Activated CD8-positive, alpha-beta memory T cell treated with anti-CD3 and anti-CD28 coated beads for 36 hours (primary cell): Measurements from ENCODE around the gene MYH7. TPM values are rescaled to one million over a fixed set of nuclear protein-coding genes. Genes with fewer than 3 reads are reported as not detected.
"Not testable (repeated sequence)": the region's sequence is repeated elsewhere in the genome, so short reads cannot be mapped to it uniquely, and the experiment has no call there.

Source experiments
- CTCF ChIA-PET: fragments of 350-600 bp; sonication (Branson Sonifier 250); formaldehyde crosslinking; loops from one replicate; lab custom pipeline; 2021; ENCODE audit warnings: antibody characterized with exemption; lab: Charles Lee
- POLR2A ChIA-PET: fragments of 350-600 bp; sonication (Branson Sonifier 250); formaldehyde crosslinking; loops from one replicate; lab custom pipeline; 2021; ENCODE audit warnings: antibody characterized with exemption; lab: Charles Lee
- total RNA-seq, 2 experiments: library from RNA; stranded (reverse); gene quantifications; one replicate each; pipeline ENCODE4 v1.2.3, GENCODE V29; 2021

MYH7 gene
- total RNA-seq, 2 experiments from 2014 or later = not detected

DNA sequence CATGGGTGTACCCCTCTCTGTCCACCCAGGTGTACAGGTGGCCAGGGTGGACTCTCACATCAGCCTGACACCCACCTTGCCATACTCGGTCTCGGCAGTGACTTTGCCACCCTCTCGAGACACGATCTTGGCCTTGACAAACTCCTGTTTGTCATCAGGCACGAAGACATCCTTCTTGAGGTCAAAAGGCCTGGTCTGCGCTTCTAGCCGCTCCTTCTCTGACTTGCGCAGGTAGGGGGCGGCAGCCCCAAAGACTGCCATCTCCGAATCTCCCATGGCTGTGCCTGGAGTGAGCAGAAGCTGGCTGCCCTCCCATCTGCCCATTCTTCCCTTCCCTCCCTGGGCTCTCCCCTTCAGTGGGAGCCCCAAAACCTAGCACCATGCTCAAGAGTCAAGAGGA is 2.0 kb downstream of the MYH7 start:
- ChIA-PET POLR2A (no interaction called here), CTCF (no interaction called here)

DNA sequence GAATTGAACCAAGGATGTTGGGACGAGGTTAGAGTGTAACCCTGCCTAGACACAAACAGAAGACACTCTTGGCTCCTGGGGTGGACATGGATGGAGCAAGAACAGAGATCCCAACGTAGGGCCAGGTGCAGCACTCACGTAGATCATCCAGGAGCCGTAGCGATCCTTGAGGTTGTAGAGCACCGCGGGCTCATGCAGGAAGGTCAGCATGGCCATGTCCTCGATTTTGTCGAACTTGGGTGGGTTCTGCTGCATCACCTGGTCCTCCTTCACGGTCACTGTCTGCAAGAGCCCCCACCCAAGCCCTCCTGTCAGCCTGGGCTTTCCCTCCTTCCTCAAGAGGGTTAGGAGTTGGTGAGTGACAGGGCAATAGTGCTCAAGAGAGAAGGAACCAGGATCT is 2.5 kb downstream of the MYH7 start:
- ChIA-PET POLR2A (no interaction called here), CTCF (no interaction called here)

DNA sequence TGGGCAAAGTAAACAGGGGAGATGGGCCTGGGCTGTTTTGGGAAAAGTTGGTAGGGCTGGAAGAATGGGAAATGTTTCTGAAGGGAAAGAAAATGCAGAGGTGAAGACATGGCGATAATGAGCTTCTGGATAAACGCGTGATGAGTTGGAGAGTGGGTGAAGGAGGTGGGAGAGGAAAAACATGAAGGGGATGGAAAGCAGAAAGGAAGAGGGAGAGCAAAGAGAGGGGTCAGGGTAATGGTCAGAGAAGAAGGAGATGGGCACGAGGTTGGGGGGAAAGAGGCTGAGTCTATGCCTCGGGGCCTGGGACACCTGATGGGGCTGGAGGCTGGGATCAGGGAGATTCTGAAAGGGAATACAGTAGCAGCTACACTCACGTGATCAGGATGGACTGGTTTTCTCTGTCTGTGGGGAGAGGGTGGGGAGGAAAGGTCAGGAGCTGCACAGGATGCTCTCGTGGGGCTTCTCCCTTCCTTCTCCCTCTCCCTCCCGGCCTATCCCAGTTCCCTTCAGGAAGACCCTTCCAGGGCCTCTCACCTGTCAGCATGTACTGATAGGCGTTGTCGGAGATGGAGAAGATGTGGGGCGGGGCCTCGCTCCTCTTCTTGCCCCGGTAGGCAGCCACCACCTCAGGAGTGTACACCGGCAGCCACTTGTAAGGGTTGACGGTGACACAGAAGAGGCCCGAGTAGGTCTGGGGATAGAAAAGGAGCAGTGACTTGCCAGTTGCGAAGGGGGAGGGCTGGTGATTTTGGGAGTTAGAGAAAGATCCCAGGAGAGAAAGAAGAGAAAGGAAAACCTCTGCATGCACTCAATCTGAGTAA is 3.1 kb downstream of the MYH7 start:
- CTCF ChIA-PET = no interaction called here
- POLR2A ChIA-PET = no interaction called here

DNA sequence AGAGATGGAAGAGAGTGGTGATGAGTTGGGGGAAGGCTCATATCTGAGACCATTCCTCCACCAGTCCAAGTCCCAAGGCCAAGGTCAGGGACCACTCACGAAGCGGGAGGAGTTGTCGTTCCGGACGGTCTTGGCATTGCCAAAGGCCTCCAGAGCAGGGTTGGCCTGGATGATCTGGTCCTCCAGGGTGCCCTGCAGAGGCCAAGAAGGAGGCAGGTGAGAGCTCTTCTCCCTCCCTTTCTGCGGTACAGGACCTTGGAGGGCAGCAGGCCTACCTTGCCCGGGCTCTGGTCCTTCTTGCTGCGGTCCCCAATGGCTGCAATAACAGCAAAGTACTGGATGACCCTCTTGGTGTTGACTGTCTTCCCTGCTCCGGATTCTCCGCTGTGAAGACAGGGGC is 4.0 kb downstream of the MYH7 start:
- POLR2A ChIA-PET = no interaction called here
- CTCF ChIA-PET = no interaction called here

DNA sequence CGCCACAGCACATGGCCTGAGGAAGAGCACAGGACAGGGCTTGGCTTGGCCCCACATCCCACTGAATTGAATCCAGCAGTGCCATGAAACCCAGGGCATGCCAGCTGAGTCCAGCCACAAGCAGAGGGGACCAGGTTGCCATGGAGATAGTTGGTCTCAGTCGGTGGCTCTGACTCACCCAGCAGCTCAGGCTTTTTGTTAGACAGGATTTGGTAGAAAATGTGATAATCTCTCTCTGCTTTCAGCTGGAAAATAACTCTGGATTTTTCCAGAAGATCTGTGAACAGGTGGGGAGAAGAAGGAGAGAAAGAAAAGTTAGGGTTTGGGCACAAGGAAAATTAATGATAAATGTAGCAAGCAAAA is 4.8 kb downstream of the MYH7 start:
- ChIA-PET CTCF (no interaction called here), POLR2A (no interaction called here)

DNA sequence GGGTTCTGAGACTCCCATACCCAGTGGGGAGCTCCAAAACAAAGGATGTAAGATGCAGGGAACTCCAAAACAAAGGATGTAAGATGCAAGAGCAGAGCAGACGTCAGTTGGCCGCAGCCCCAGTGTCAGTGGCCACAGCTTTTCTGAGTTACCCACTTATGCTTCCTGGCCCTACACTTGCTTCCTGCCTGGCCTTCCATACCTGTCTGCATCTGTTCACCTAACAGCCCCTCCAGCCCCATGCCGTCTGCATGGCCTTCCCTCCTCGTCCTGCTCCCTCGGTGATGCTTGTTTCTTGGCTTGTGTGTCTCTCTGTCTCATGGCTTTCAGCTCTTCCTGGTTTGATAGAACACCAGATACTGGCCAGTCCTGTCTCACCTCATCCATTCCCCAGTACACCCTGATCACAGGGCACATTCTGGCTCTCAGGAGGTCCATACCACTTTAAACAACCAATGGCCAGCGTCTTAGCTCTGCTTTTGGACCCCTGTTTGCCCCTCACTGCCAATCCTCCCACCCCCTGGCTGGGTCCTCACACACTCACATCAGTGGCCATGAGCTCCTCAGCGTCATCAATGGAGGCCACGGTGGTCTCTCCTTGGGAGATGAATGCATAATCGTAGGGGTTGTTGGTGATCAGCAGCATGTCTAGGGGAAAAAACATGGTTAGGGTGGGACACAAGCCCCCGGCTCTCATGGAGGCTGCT is 5.3 kb downstream of the MYH7 start:
- ChIA-PET CTCF (no interaction called here), POLR2A (no interaction called here)

DNA sequence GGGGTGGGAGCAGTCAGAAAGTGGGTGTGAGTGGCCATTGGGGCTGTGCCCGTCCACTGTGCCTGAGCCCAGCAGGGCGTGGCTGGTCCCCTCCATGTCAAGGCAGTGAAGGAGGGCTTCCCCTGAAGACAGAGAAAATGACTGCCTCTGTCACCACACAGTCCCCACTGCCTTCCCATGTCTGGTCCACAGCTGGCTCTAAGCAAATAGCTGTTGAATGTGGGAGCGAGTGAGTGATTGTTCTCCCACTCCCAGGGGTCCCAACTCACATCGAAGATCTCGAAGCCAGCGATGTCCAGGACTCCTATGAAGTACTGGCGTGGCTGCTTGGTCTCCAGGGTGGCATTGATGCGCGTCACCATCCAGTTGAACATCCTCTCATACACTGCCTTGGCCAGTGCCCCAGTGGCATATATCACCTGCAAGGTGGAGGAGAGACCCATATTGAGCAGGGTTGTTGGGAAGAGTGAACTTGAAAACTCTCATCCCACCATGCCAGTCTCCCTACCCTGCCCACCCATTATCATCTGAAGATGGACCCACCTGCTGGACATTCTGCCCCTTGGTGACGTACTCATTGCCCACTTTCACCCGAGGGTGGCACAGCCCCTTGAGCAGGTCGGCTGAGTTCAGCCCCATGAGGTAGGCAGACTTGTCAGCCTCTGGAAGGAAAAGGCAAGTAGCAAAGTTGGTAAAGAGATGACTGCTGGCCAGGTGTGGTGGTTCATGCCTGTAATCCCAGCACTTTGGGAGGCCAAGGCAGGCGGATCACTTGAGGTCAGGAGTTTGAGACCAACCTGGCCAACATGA is 6.6 kb downstream of the MYH7 start:
- ChIA-PET CTCF (no interaction called here), POLR2A (no interaction called here)

DNA sequence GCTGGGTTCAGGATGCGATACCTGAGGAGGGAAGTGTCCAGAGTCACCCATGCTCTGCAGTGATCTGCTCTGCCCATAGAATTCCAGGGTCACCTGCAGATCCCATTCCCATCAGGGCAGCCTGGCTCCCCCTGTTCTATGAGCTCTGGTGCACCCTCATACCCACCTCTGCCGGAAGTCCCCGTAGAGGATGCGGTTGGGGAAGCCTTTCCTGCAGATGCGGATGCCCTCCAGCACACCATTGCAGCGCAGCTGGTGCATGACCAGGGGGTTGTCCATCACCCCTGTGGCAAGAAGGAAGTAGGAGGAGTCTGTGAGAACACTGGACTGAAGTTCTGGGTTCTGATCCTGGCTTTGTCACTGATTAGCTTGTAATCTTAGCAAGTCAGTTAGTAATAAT is 9.7 kb downstream of the MYH7 start:
- CTCF ChIA-PET = not testable (repeated sequence)
- POLR2A ChIA-PET = interaction anchor here (0.6 kb wide), 1 partner anchor 472 kb away, joined by 3 read pairs; no protein-coding TSS in a partner anchor

DNA sequence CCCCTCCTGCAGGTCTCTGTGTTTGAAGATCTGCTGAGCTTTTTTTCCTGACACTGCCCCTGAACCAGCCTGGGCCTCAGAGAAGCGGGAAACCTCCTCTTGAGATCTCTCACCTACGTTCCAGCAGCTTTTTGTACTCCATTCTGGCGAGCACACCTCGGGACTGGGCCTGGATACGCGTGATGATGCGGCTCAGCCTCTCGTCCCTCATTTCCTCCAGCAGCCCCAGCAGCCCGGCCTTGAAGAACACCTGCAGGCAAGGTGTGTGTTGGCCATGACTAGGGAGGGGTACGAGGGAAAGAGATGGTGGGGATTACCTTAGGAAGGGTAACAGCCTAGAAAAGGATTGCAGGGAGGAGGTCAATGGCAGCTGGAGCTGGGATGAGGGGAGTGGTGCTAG is 10.3 kb downstream of the MYH7 start:
- POLR2A ChIA-PET = no interaction called here
- CTCF ChIA-PET = no interaction called here

DNA sequence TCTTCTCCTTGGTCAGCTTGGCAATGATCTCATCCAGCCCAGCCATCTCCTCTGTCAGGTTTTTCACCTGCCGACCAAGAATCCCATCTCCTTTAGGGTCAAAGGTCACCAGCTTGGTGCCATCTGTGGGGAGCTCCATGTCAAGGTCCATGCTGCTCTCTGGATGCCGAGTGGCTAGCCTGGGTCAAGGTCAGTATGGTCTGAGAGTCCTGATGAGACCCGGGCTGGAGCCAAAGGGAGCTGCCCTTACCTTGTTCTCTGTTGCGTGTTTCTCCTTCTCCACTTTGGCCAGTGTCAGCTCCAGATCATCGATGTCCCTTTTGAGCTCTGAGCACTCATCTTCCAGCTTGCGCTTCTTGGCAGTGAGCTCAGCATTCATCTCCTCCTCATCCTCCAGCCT is 11.8 kb downstream of the MYH7 start:
- ChIA-PET CTCF (interaction anchor here (1.2 kb wide), 1 partner anchor 44 kb away, joined by 4 read pairs; no protein-coding TSS in a partner anchor), POLR2A (no interaction called here)

DNA sequence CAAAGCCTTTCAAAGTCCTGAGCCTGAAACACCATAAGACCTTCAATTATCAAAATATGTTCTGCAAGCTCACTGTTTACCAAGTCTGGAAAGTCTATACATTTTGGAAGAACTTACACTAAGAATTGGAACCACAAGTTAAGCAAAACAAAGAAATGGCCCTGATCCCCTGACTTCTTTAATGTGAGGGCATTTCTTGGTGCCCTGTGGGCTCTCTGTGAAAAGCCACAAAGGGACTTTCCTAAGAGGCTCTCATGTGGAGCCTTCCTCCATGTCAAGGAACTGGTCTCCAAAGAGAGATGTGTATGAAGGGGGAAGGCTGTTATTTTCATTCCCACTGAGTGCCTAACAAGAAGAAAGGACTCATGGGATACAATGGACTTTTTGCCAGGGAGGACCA is 13.9 kb downstream of the MYH7 start:
- CTCF ChIA-PET = interaction anchor here (1.6 kb wide), 1 partner anchor 41 kb away, joined by 5 read pairs; no protein-coding TSS in a partner anchor
- POLR2A ChIA-PET = interaction anchor here (0.7 kb wide), 1 partner anchor 120 kb away, joined by 3 read pairs; no protein-coding TSS in a partner anchor

DNA sequence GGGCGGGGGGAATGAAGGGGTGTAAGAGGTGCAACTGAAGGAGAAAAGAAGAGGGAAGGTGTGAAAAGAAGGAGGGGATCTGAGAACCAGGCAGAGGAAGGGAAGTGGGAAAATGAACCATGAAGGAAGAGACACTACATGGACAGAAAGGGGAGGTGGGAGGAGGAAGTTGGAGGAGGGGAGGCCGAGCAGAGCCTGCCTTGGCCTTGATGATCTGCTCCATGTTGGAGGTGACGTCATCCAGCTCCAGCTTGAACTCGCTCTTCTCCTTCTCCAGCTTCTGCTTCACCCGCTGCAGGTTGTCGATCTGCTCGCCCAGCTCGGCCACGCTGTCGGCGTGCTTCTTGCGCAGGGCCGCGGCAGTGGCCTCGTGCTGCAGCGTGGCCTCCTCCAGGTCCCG is 15.8 kb downstream of the MYH7 start:
- CTCF ChIA-PET, POLR2A ChIA-PET: not testable (repeated sequence)

DNA sequence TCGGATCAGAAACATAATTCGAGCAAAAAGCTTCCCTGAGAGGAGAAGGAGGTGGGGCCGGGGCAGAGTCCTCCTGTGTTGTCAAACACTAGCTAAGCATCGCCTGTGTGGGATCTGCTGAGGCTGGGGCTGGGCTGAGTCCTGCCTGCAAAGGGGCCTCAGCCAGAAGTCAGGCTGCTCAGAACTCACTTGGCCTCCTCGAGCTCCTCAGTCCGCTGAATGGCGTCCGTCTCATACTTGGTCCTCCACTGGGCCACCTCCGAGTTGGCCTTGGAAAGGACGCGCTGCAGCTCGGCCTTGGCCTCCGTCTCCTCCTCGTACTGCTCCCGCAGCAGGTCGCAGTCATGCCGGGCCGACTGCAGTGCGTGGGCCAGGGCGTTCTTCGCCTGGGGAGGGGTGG is 17.4 kb downstream of the MYH7 start:
- ChIA-PET POLR2A (no interaction called here), CTCF (no interaction called here)

DNA sequence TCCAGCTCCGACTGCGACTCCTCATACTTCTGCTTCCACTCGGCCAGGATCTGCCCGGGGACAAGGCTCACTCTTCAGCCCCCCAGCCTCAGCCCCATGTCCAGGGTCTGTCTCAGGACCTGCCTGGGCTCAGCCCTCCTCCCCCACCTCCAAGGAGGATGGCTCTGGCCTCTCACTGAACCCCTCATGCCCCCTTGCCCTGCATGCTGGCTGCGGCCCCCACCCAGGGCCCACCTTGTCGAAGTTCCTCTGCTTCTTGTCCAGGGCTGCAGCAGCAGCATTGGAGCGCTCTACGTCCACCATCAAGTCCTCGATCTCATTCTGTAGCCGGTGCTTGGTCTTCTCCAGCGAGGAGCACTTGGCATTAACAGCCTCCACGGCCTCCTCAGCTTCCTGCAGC is 18.2 kb downstream of the MYH7 start:
- POLR2A ChIA-PET = interaction anchor here (0.5 kb wide), 1 partner anchor 39 kb away, joined by 3 read pairs; no protein-coding TSS in a partner anchor
- CTCF ChIA-PET = not testable (repeated sequence)

DNA sequence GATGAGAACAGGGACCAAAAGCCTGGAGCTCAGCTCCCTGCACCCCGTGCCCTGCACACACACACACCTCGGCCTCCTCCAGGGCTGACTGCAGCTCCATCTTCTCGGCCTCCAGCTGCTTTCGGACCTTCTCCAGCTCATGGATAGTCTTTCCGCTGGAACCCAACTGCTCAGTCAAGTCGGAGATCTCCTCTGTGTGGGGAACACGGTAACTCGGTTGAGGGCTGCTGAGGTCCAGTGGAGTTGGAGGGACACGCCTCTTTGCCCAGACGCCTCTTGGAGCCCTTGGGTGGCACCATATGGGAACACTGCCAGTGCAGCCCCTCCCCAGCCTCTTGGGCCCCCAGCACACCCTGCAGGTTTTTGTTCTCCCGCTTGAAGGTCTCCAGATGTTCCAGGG is 18.7 kb downstream of the MYH7 start:
- ChIA-PET POLR2A (no interaction called here), CTCF (no interaction called here)

DNA sequence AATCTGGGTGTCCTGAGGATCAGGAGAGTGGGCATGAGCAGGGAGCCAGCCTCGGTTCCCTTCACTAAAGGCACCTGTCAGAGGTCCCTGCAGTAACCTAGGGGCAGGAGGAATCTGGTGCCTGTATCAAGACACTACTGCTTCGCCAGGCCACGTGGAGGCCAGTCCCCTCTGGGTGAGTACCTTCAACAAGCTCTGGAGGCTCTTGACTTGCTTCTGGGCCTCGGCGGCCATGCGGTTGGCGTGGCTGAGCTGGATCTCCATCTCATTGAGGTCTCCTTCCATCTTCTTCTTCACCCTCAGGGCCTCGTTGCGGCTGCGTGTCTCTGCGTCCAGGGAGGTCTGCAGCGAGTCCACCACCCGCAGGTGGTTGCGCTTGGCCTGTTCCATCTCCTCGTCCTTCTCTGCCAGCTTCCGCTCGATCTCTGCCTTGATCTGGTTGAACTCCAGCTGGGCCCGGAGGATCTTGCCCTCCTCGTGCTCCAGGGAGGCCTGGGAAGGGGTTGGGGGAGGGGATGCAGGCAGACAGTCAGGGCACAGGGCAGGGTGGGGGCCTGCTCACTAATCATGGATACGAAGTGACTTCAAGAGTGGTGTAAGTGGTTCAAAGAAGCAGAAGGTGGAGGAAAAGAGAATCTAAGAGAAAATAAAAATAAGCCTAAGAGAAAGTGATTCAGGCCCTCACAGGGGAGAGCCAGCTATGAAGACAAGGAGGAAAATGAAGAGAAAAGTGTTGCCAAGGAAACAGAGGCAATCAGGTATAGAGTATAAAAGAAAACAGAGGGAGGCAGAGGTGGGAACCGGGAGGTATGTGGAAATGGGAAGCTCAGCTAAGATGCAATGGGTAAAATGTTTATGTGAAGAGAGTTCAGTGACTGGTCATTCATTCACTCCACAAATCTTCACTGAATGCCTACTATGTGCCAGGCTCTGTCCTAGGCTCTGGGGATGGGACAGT is 19.4 kb downstream of the MYH7 start:
- POLR2A ChIA-PET = no interaction called here

DNA sequence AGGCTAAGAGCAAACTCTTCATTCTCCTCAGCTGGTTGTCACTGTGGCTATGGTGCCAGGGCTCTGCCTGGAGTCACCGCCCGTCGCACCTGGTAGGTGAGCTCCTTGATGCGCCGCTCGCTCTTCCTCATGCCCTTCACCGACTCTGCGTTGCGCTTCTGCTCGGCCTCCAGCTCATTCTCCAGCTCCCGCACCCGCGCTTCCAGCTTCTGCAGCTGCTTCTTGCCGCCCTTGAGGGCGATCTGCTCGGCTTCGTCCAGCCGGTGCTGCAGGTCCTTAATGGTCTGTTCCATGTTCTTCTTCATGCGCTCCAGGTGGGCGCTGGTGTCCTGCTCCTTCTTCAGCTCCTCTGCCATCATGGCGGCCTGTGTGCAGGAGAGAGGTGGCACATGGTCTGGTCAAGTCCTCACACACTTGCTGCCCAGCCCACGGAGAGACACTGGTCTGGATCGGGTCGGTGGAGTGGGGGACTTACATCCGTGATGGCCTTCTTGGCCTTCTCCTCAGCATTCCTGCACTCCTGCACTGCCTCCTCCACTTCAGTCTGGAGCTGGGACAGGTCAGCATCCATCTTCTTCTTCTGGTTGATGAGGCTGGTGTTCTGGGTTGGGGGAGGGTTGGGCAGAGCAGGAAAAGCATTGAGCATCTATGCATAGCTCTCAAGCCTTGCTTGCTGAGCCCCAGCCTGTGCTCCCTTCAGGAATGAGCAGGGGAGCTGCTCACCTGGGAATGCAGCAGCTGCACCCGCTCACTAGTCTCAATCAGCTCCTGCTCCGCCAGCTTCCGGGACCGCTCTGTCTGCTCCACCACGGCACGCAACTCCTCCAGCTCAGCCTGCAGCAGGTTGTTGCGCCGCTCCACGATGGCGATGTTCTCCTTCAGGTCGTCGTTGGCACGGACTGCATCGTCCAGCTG is 20.3 kb downstream of the MYH7 start:
- ChIA-PET POLR2A (no interaction called here), CTCF (no interaction called here)

More for the DNA sequence above, 19.4 kb downstream of the MYH7 start:
- CTCF ChIA-PET = no interaction called here

DNA sequence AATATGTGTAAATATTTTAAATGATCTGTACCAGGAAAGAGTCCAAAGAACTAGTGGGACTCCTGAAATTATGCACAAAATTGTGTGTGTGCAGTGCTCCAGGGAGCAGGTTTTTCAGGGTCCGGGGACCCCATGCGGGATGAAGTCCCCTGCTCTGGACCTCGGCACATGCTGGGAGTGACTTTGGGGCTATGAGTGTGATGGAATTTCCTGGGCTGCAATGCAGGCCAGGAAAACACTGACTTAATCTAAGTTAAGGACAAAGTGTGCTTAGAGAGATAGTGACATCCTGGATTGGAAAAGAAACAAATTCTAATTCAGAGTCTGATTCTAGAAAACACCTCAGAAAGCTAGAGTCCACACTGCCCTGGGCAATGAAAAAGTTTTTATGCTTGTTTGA is 21.2 kb downstream of the MYH7 start:
- ChIA-PET POLR2A (no interaction called here), CTCF (no interaction called here)
